A549 treated with RU486 at 1 μM for 4 hours (cell line): Measurements from ENCODE around the gene CXXC1. TPM values are rescaled to one million over a fixed set of nuclear protein-coding genes. Genes with fewer than 3 reads are reported as not detected.

Experiments used
- total RNA-seq: library from RNA; stranded (reverse); fragments of 200-300 nt; extraction: Qiagen RNA extraction; gene quantifications from 5 replicates; pipeline ENCODE4 v1.2.3, GENCODE V29; 2022; ENCODE audit warnings: low read depth

The CXXC1 gene
- total RNA-seq = 42.8 to 48.4 TPM (median 47.3 TPM) in 5 replicates

DNA sequence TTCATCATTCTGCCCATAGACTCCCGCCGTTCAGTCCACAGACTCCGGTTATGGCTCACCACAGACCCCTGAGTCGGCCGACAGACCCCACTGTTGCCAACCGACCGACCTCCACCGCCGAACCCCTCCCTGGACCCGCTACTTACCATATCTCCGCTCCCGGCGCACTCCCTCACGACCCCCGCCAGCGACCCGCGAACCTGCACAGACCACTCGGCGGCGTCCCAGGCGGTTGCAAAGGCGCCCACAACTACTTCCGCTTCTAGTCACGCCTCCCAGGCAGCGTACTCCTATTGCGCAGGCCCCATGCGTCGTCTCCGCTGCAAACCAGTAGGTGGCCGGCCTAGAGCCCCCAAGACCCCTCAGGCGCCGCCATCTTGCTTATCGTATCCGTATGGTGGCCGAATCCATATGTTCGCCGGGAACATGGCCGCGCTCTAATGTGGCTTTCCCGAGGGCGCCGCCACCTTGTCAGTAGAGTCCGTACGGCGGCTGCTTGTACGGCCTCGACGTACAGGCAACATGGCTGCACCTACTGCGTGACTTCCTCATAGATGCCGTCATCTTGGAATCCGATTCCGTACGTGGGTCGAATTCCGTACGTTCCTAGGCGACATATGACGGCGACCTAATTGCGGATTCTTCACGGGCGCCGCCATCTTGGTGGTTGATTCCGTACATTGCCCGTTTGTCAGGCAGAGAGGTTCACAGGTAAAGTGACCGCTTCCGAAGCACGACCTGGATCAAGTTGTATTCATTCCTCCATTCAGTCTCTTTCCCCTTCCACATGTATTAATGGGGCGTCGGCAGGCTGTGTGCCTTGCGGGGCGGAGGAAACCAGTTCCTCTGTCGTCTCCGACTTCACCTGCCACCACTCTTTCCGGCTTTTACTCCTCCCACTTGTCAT, at the start of gene CXXC1:
TSS of gene CXXC1 (minus strand) at position 252 of the 907 bp plus-strand sequence. CDS start at position 149, 103 bp downstream.

DNA sequence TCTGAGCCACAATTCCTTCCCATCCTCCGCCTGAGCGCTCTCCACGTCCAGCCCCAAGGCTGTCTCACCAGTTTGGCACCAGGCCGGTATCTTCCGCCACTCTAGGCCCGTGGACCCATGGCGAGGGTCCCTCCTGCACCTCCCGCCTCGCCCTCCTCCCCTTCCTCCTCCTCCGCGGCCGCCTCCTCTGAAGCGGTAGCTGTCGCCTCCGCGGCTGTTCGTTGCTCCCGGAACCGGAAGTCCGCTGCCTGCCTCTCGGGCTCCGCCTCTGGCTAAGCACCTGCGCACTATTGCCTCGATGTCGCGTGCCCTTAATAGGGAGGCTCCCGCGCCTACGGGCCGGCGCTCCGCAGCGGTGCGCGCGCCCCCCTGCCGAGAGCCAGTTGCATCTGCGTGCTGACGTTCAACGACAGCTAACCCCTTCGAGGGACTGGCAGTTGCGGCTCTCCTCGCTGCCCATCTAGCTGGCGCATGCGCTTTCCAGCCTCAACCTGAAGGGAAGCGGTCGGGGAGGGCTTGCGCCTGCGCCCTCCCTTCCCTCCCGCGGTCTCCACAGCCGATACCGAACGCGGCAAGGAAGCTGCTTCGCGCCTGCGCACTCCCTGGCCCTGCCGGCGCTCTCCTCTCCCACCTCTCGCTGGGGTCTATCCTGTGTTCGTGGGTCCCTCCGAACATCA, 6.1 kb downstream of the CXXC1 start, which contains the start of gene MBD1:
TSS of gene MBD1 (minus strand) at position 229 of the 677 bp plus-strand sequence. CDS start 1,531 bp downstream, outside the sequence.

DNA sequence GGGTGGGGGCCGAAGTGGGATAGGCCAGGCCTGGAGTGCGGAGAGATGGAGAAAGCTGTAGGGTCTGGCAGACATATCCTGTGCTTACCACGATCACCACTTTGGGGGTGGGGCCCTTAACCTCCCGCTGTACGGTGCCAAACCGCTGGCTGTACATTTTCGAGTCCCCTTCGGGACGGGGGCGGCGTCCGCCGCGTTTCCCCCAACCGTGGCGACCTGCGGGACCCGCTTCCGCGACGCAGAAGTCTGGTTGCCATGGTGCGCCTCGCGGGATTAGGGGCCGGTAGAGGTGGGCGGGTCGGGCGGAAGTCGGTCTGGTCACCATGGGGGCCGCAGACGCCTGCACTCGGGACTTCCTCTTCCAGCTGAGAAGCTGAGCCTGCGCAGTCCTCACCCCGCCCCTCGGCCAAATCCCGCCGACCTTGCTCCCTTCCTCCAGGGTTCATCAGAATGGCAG, 21.2 kb downstream of the CXXC1 start, which contains the start of gene CFAP53:
TSS of gene CFAP53 (minus strand) at position 248 of the 457 bp plus-strand sequence. CDS start at position 157, 91 bp downstream.

Other genes starting within 250 kb of the CXXC1 start
- gene MYO5B, start 92.5 kb downstream of the CXXC1 start, total RNA-seq = 10.2 to 15.1 TPM (median 12.8 TPM) in 5 replicates
- 0.13 to 0.37 TPM (median 0.15 TPM) in 5 replicates for gene CFAP53, start 21.2 kb downstream of the CXXC1 start, total RNA-seq
- gene MBD1, start 6.2 kb downstream of the CXXC1 start, total RNA-seq = 25.2 to 37.5 TPM (median 34.6 TPM) in 5 replicates
- gene SKA1, start 87.4 kb upstream of the CXXC1 start, total RNA-seq = 10.4 to 14.0 TPM (median 12.1 TPM) in 5 replicates